SU-DHL-6 (cell line): ENCODE data around the gene NKX1-2.

Experiments used
- H2AFZ ChIP-seq: fragments of 200-600 bp; sonication (generic); 2 replicates; pipeline ENCODE4 v1.6.1; 2014; ENCODE audit warnings: low read depth, mild to moderate bottlenecking, moderate library complexity, mixed read lengths, antibody characterized with exemption, low read length; ENCODE audit not compliant: severe bottlenecking
- H3F3A ChIP-seq: fragments of 200-600 bp; shearing (Covaris generic); 2 replicates; pipeline ENCODE4 v1.6.0; 2016; ENCODE audit warnings: antibody characterized with exemption, mild to moderate bottlenecking; ENCODE audit not compliant: insufficient read depth
- H3K27ac ChIP-seq: fragments of 200-600 bp; sonication (generic); 2 replicates; pipeline ENCODE4 v1.5.1; 2016; ENCODE audit warnings: low read depth, mild to moderate bottlenecking, low read length, moderate library complexity, mixed read lengths
- H3K27me3 ChIP-seq: fragments of 200-600 bp; sonication (generic), shearing (Covaris generic); 2 replicates; pipeline ENCODE4 v1.6.0; 2014; ENCODE audit warnings: mild to moderate bottlenecking, low read length
- H3K36me3 ChIP-seq: fragments of 200-600 bp; sonication (generic); 2 replicates; pipeline ENCODE4 v1.6.1; 2014; ENCODE audit warnings: mild to moderate bottlenecking, low read length, mixed read lengths
- H3K4me2 ChIP-seq: fragments of 300-600, 200-600 bp; shearing (Covaris generic), sonication (generic); 2 replicates; pipeline ENCODE4 v1.6.0; 2014; ENCODE audit warnings: low read length, low read depth, mild to moderate bottlenecking; ENCODE audit not compliant: poor library complexity, severe bottlenecking
- H3K4me3 ChIP-seq: fragments of 200-600 bp; sonication (generic); 2 replicates; pipeline ENCODE4 v1.5.1; 2014; ENCODE audit warnings: antibody characterized with exemption, low read length, mild to moderate bottlenecking, mixed read lengths; ENCODE audit not compliant: insufficient read depth, poor library complexity, severe bottlenecking
- H3K79me2 ChIP-seq: fragments of 200-600 bp; sonication (generic); 2 replicates; pipeline ENCODE4 v1.6.1; 2014; ENCODE audit warnings: mild to moderate bottlenecking, low read length, moderate library complexity; ENCODE audit not compliant: insufficient read depth
- H3K9ac ChIP-seq: fragments of 200-600 bp; sonication (generic); 2 replicates; pipeline ENCODE4 v1.7.0; 2014; ENCODE audit warnings: mild to moderate bottlenecking, low read length
- H3K9me2 ChIP-seq: fragments of 200-600 bp; sonication (generic); replicated peaks from 2 replicates; pipeline ENCODE4 v1.6.1; 2014; ENCODE audit warnings: low read length; ENCODE audit not compliant: insufficient read depth
- H3K9me3 ChIP-seq: fragments of 200-600 bp; sonication (generic); 2 replicates; pipeline ENCODE4 v1.6.1; 2014; ENCODE audit warnings: low read length, mixed read lengths; ENCODE audit not compliant: insufficient read depth
- H4K20me1 ChIP-seq: fragments of 200-600 bp; sonication (generic); 2 replicates; pipeline ENCODE4 v1.6.1; 2014; ENCODE audit warnings: low read depth, mild to moderate bottlenecking, antibody characterized with exemption, low read length, moderate library complexity, mixed read lengths
- CTCF ChIP-seq: fragments of 200-600 bp; sonication (generic); IDR thresholded peaks from one replicate; pipeline ENCODE4 v1.5.1; 2017; ENCODE audit warnings: antibody characterized with exemption, mild to moderate bottlenecking, low read length, moderate library complexity; ENCODE audit not compliant: insufficient read depth, poor library complexity, severe bottlenecking
- EZH2phosphoT487 ChIP-seq: fragments of 200-600 bp; sonication (generic), shearing (Covaris generic); conservative IDR thresholded peaks from 2 replicates; pipeline ENCODE4 v1.6.1; 2018; ENCODE audit warnings: mild to moderate bottlenecking, antibody characterized with exemption, low read length, moderate library complexity, mixed read lengths

NKX1-2 gene

GRCh38 chr10:124417895-124418725 lies 31.7 kb downstream of the NKX1-2 start:
- H2AFZ ChIP-seq = peak overlapping the region; percentile 89
- H3K79me2 ChIP-seq = peaks cover 8% of the 10 kb centered on the region
- H3K27ac ChIP-seq = no peak overlapping the region

GRCh38 chr10:124416733-124417132 lies 33.1 kb downstream of the NKX1-2 start:
- no peak overlapping the region for H2AFZ ChIP-seq
- H3K9me2 ChIP-seq = no peaks in the 10 kb centered on the region
- TF ChIP-seq EZH2phosphoT487 (no peak), CTCF (no peak)
- H3K9me3 ChIP-seq = no peaks in the 10 kb centered on the region
- H3K9ac ChIP-seq = no peak overlapping the region
- no peak overlapping the region for H3K27ac ChIP-seq
- H3K36me3 ChIP-seq = no peaks in the 10 kb centered on the region
- H3K4me2 ChIP-seq = peak overlapping the region; percentile 8
- H3K27me3 ChIP-seq = no peaks in the 10 kb centered on the region
- H3F3A ChIP-seq = 0 out of 2 replicates have a peak, but pooled peaks cover 3% of the 10 kb centered on the region
- no peaks in the 10 kb centered on the region for H4K20me1 ChIP-seq
- no peak overlapping the region for H3K4me3 ChIP-seq
- peaks cover 8% of the 10 kb centered on the region for H3K79me2 ChIP-seq

More at GRCh38 chr10:124417895-124418725, 31.7 kb downstream of the NKX1-2 start:
- Histone ChIP-seq H3F3A (0 out of 2 replicates have a peak, but pooled peaks cover 3% of the 10 kb centered on the region), H3K4me2 (peak overlapping the region; percentile 74), H3K36me3 (no peaks in the 10 kb centered on the region), H3K27me3 (no peaks in the 10 kb centered on the region), H4K20me1 (no peaks in the 10 kb centered on the region), H3K9ac (peak overlapping the region; percentile 65), H3K4me3 (peak overlapping the region; percentile 69), H3K9me3 (no peaks in the 10 kb centered on the region), H3K9me2 (no peaks in the 10 kb centered on the region)
- no peak for TF ChIP-seq CTCF
- no peak for TF ChIP-seq EZH2phosphoT487

DNA sequence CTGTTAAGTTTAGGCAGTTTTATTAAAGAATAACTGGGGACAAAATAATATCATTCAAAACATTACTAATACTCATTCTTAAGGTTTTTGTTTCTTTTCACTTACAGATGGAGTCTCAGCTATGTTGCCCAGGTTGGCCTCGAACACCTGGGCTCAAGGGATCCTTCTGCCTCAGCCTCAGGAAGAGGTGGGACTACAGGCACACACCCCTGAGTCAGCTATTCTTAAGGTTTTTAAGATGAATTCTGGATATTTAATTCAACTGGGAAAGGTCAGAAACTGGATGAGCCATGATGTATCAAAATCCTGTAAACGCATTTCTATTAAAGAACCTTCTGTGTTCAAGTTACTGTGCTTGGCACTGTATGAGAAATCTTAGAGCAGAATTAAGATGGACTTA lies 34.6 kb downstream of the NKX1-2 start:
- no peaks in the 10 kb centered on the region for H4K20me1 ChIP-seq
- no peak overlapping the region for H3K4me2 ChIP-seq
- H2AFZ ChIP-seq = no peak overlapping the region
- H3K4me3 ChIP-seq = no peak overlapping the region
- H3K79me2 ChIP-seq = peaks cover 8% of the 10 kb centered on the region
- no peaks in the 10 kb centered on the region for H3K36me3 ChIP-seq
- no peaks in the 10 kb centered on the region for H3K9me3 ChIP-seq
- no peak overlapping the region for H3K9ac ChIP-seq
- H3F3A ChIP-seq = 0 out of 2 replicates have a peak, but pooled peaks cover 3% of the 10 kb centered on the region
- no peaks in the 10 kb centered on the region for H3K9me2 ChIP-seq
- H3K27me3 ChIP-seq = no peaks in the 10 kb centered on the region
- TF ChIP-seq CTCF (no peak), EZH2phosphoT487 (no peak)
- no peak overlapping the region for H3K27ac ChIP-seq
